Naive thymus-derived CD4-positive, alpha-beta T cell (primary cell): ENCODE results near the gene LRRC4C. TPM values are rescaled to one million over a fixed set of nuclear protein-coding genes. Genes with fewer than 3 reads are reported as not detected.

Experiments used
- ATAC-seq: fragments of 150-1000 bp; cut with Tn5 transposase; 2 replicates; pipeline ENCODE4 v1.10.0; 2021; ENCODE audit warnings: mild to moderate bottlenecking, moderate library complexity
- CTCF ChIA-PET: fragments of 350-600 bp; sonication (Branson Sonifier 250); formaldehyde crosslinking; loops from one replicate; lab custom pipeline; 2021; ENCODE audit warnings: antibody characterized with exemption; lab: Charles Lee
- POLR2A ChIA-PET: fragments of 350-600 bp; sonication (Branson Sonifier 250); formaldehyde crosslinking; loops from one replicate; lab custom pipeline; 2021; ENCODE audit warnings: antibody characterized with exemption, inconsistent platforms; lab: Charles Lee
- DNase-seq, 9 donors: peaks; one replicate each; pipeline versions ENCODE4 v3.0.0 to v3.0.0-alpha.2; 2020 to 2022; ENCODE audit warnings: mixed read lengths in 1 of 9
- H3K27ac ChIP-seq: one replicate; pipeline ENCODE4 v1.7.0; 2013; ENCODE audit warnings: mild to moderate bottlenecking, low read depth, low read length, moderate library complexity
- H3K27me3 ChIP-seq, 2 donors: one replicate each; pipeline ENCODE4 v1.7.0; 2013; ENCODE audit warnings: low read length in 2 of 2, mild to moderate bottlenecking in 2 of 2, moderate library complexity in 2 of 2; ENCODE audit not compliant: control insufficient read depth in 2 of 2, insufficient read depth in 2 of 2
- H3K36me3 ChIP-seq, 3 experiments: 1 replicate in 2 of 3; 2 replicates in 1 of 3; pipeline ENCODE4 v1.7.0; 2013; ENCODE audit warnings: low read length in 3 of 3, mild to moderate bottlenecking in 3 of 3, moderate library complexity in 1 of 3; ENCODE audit not compliant: insufficient read depth in 3 of 3, control insufficient read depth in 2 of 3
- H3K4me1 ChIP-seq, 2 donors: one replicate each; pipeline ENCODE4 v1.7.0; 2013; ENCODE audit warnings: low read length in 2 of 2, mild to moderate bottlenecking in 2 of 2, moderate library complexity in 1 of 2; ENCODE audit not compliant: control insufficient read depth in 2 of 2, insufficient read depth in 2 of 2
- H3K4me3 ChIP-seq: 2 replicates; pipeline ENCODE4 v1.7.0; 2013; ENCODE audit warnings: mild to moderate bottlenecking, low read length
- H3K9me3 ChIP-seq, 3 experiments: 1 replicate in 2 of 3; 2 replicates in 1 of 3; pipeline ENCODE4 v1.7.0; 2013; ENCODE audit warnings: low read length in 3 of 3; ENCODE audit not compliant: control insufficient read depth in 2 of 3
- H3K27ac Mint-ChIP-seq, 9 donors: one replicate each; pipeline ENCODE4 v1.8.0; 2020 to 2022; ENCODE audit warnings: mixed read lengths in 9 of 9, mild to moderate bottlenecking in 8 of 9, moderate library complexity in 5 of 9, inconsistent platforms in 2 of 9
- H3K27me3 Mint-ChIP-seq, 5 donors: one replicate each; pipeline ENCODE4 v1.8.0; 2021 to 2022; ENCODE audit warnings: mixed read lengths in 5 of 5, mild to moderate bottlenecking in 1 of 5
- H3K36me3 Mint-ChIP-seq, 5 donors: one replicate each; pipeline ENCODE4 v1.8.0; 2020 to 2022; ENCODE audit warnings: mixed read lengths in 5 of 5, mild to moderate bottlenecking in 3 of 5, inconsistent platforms in 1 of 5
- H3K4me1 Mint-ChIP-seq, 7 donors: one replicate each; pipeline ENCODE4 v1.8.0; 2020 to 2022; ENCODE audit warnings: mixed read lengths in 7 of 7, mild to moderate bottlenecking in 3 of 7, inconsistent platforms in 1 of 7
- H3K4me3 Mint-ChIP-seq, 10 donors: one replicate each; pipeline ENCODE4 v1.8.0; 2020 to 2022; ENCODE audit warnings: mild to moderate bottlenecking in 10 of 10, mixed read lengths in 10 of 10, moderate library complexity in 6 of 10, inconsistent platforms in 2 of 10
- H3K9me3 Mint-ChIP-seq, 11 donors: one replicate each; pipeline ENCODE4 v1.8.0; 2020 to 2022; ENCODE audit warnings: mixed read lengths in 11 of 11, mild to moderate bottlenecking in 4 of 11, inconsistent platforms in 1 of 11, moderate library complexity in 1 of 11
- intact Hi-C, 2 donors: fragments of 100-400 bp; cut with micrococcal nuclease; formaldehyde crosslinking; loops; one replicate each; pipeline ENCODE4 v1.15.1; 2023
- polyA plus RNA-seq, 2 donors: library from polyadenylated mRNA; unstranded; fragments of 300-500 nt; fragmentation: Illumina TruSeq; gene quantifications; one replicate each; pipeline ENCODE4 v1.2.3, GENCODE V29; 2021
- total RNA-seq, 6 experiments: library from RNA in 5 of 6; stranded (reverse) in 5 of 6; gene quantifications; 1 replicate in 5 of 6; 2 replicates in 1 of 6; pipeline ENCODE4 v1.2.3 and lab custom pipeline; 2021 to 2026

LRRC4C gene
- total and polyA plus RNA-seq, 7 experiments from 2014 or later, result not detected

DNA sequence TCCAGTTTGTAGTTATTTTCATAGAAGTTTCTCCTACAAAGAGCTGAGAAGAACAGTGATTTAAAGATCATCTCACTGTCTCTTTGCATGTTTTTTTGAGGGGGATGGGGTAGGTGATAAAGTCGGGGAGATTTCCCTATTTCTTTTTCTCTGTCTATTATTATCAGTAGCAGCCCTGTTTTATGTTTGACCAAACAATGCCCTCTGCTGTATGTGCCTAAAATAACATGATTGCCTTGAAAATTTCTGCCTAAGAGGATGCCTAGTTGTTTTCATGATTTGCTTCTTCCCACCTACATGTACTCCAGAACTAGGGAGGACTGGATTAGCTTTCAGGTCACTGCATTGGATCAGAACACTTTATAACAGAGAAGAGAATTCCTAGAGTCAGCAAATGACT, 1330.2 kb downstream of the LRRC4C start:
- no peak for DNase-seq
- Histone ChIP-seq H3K4me1 (no peaks in the 10 kb centered on the region), H3K27ac (no peak overlapping the region), H3K27me3 (no peaks in the 10 kb centered on the region), H3K36me3 (no peaks in the 10 kb centered on the region), H3K9me3 (no peaks in the 10 kb centered on the region), H3K4me3 (no peak overlapping the region)
- POLR2A ChIA-PET, result no interaction called here
- Mint-ChIP-seq H3K27ac (no peak overlapping the region), H3K4me3 (no peak overlapping the region), H3K4me1 (no peaks in the 10 kb centered on the region), H3K27me3 (no peaks in the 10 kb centered on the region), H3K9me3 (peaks cover 3 to 17% (median 8%) of the 10 kb centered on the region in 11 donors), H3K36me3 (no peaks in the 10 kb centered on the region)
- intact Hi-C loops, result no loop called here
- ATAC-seq, result no peak
- CTCF ChIA-PET, result no interaction called here

DNA sequence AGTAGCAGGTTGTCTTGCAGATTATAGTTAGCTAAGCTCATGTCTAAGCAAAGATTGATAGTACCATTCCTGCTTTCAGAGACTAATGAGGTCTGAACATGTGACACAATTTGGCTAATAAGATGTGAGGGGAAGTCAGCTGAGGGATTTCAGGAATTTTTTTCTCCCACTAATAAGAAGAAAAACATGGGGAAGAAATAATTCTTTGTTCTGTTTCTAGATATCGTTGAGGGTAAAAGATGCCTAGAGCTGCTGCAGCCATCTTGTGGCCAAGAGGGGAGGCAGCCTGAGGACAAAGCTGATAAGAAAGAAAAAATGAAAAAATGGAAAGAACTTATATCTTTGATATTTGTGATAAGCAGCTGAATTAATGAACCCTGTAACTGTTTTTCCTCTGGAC, 1334.4 kb downstream of the LRRC4C start:
- no peaks in the 10 kb centered on the region for H3K4me1 ChIP-seq
- Mint-ChIP-seq H3K27me3 (no peaks in the 10 kb centered on the region), H3K36me3 (no peaks in the 10 kb centered on the region), H3K9me3 (peaks cover 2 to 17% (median 5%) of the 10 kb centered on the region in 11 donors), H3K27ac (no peak overlapping the region), H3K4me3 (no peak overlapping the region), H3K4me1 (no peaks in the 10 kb centered on the region)
- DNase-seq, result no peak
- CTCF ChIA-PET, result no interaction called here
- intact Hi-C loops, result no loop called here
- H3K27me3 ChIP-seq, result no peaks in the 10 kb centered on the region
- no peak overlapping the region for H3K27ac ChIP-seq
- no peak overlapping the region for H3K4me3 ChIP-seq
- no peaks in the 10 kb centered on the region for H3K9me3 ChIP-seq
- no peaks in the 10 kb centered on the region for H3K36me3 ChIP-seq
- no peak for ATAC-seq
- POLR2A ChIA-PET, result no interaction called here

GRCh38 chr11:40119661-40120060, 1339.8 kb downstream of the LRRC4C start:
- ATAC-seq (no peak), DNase-seq (no peak)
- no peaks in the 10 kb centered on the region for H3K36me3 ChIP-seq
- no peak overlapping the region for H3K4me3 ChIP-seq
- H3K4me3 Mint-ChIP-seq, result no peak overlapping the region
- intact Hi-C loops, result no loop called here
- H3K9me3 Mint-ChIP-seq, result peaks cover 4 to 27% (median 8%) of the 10 kb centered on the region in 11 donors
- no peak overlapping the region for H3K27ac Mint-ChIP-seq
- peaks cover 0 to 6% (median 0%) of the 10 kb centered on the region in 3 experiments for H3K9me3 ChIP-seq
- no peak overlapping the region for H3K27ac ChIP-seq
- CTCF ChIA-PET, result no interaction called here
- no peaks in the 10 kb centered on the region for H3K27me3 Mint-ChIP-seq
- H3K27me3 ChIP-seq, result no peaks in the 10 kb centered on the region
- POLR2A ChIA-PET, result no interaction called here
- H3K36me3 Mint-ChIP-seq, result no peaks in the 10 kb centered on the region
- H3K4me1 ChIP-seq, result no peaks in the 10 kb centered on the region
- H3K4me1 Mint-ChIP-seq, result no peaks in the 10 kb centered on the region

DNA sequence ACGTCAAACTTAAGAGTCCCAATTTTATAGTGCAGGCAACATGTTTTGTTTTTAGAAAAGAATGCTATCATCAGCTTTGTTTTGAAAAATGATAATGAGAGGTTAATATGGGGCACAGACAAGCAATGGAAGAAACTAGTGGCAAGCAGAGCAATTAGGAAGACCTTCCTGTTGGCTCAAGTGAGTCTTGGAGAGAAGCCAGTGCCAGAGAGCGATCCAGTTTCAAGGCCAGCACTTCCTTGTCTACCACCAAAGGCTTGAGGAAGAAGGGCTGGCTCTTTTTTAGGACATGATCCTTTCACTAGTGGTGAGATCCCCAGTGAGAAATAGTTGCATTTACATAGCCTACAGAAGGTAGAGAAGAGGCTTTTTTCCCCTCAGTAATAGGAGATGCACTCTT, 1340.7 kb downstream of the LRRC4C start:
- Histone ChIP-seq H3K36me3 (no peaks in the 10 kb centered on the region), H3K27ac (no peak overlapping the region), H3K4me3 (no peak overlapping the region), H3K4me1 (no peaks in the 10 kb centered on the region), H3K27me3 (no peaks in the 10 kb centered on the region), H3K9me3 (peaks cover 0 to 6% (median 0%) of the 10 kb centered on the region in 3 experiments)
- Mint-ChIP-seq H3K36me3 (no peaks in the 10 kb centered on the region), H3K27ac (no peak overlapping the region), H3K9me3 (peaks cover 0 to 31% (median 12%) of the 10 kb centered on the region in 11 donors), H3K27me3 (no peaks in the 10 kb centered on the region), H3K4me1 (no peaks in the 10 kb centered on the region), H3K4me3 (no peak overlapping the region)
- ChIA-PET CTCF (no interaction called here), POLR2A (no interaction called here)
- DNase-seq, result no peak
- no peak for ATAC-seq
- intact Hi-C loops, result no loop called here

DNA sequence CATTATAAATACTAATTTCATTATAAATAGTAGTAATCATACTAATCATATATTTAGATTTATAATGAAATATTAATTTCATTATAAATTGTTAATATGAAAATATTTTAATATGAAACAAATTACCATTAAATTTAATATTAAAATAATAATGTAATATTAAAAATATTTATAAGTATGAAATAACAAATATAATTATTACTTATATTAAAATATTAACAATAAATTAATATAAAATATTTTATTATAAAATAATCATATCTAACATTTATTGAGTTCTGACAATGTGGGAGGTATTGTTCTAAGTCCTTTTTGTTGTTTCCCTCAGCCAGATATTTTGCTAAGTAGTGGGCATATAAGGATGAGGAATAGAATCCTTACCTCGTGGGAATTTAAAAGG, 1341.4 kb downstream of the LRRC4C start:
- Mint-ChIP-seq H3K36me3 (no peaks in the 10 kb centered on the region), H3K9me3 (peaks cover 0 to 33% (median 12%) of the 10 kb centered on the region in 11 donors), H3K27me3 (no peaks in the 10 kb centered on the region), H3K4me1 (no peaks in the 10 kb centered on the region), H3K27ac (no peak overlapping the region), H3K4me3 (no peak overlapping the region)
- DNase-seq, result no peak
- intact Hi-C loops, result no loop called here
- Histone ChIP-seq H3K36me3 (no peaks in the 10 kb centered on the region), H3K4me1 (no peaks in the 10 kb centered on the region), H3K9me3 (peaks cover 0 to 6% (median 0%) of the 10 kb centered on the region in 3 experiments), H3K27ac (no peak overlapping the region), H3K27me3 (no peaks in the 10 kb centered on the region), H3K4me3 (no peak overlapping the region)
- no peak for ATAC-seq
- ChIA-PET CTCF (no interaction called here), POLR2A (no interaction called here)

- H3K9me3 Mint-ChIP-seq, result peaks cover 0 to 34% (median 16%) of the 10 kb centered on the region in 11 donors
- H3K4me3 ChIP-seq, result no peak overlapping the region
- H3K27ac ChIP-seq, result no peak overlapping the region
- no peaks in the 10 kb centered on the region for H3K27me3 ChIP-seq
- H3K4me1 ChIP-seq, result no peaks in the 10 kb centered on the region
- POLR2A ChIA-PET, result no interaction called here
- CTCF ChIA-PET, result interaction anchor here (0.6 kb wide), 1 partner anchor 77 kb away, joined by 3 read pairs; no protein-coding TSS in a partner anchor
- H3K4me1 Mint-ChIP-seq, result no peaks in the 10 kb centered on the region
- H3K36me3 Mint-ChIP-seq, result no peaks in the 10 kb centered on the region
- H3K27me3 Mint-ChIP-seq, result no peaks in the 10 kb centered on the region
- DNase-seq (no peak), ATAC-seq (no peak)
- H3K4me3 Mint-ChIP-seq, result no peak overlapping the region
- intact Hi-C loops, result no loop called here
- no peak overlapping the region for H3K27ac Mint-ChIP-seq
- H3K36me3 ChIP-seq, result no peaks in the 10 kb centered on the region
- no peaks in the 10 kb centered on the region for H3K9me3 ChIP-seq
These were observed 1354.4 kb downstream of the LRRC4C start for GRCh38 chr11:40104941-40105550.

- ChIA-PET POLR2A (no interaction called here), CTCF (no interaction called here)
- Mint-ChIP-seq H3K27me3 (no peaks in the 10 kb centered on the region), H3K36me3 (no peaks in the 10 kb centered on the region), H3K9me3 (peaks cover 0 to 38% (median 12%) of the 10 kb centered on the region in 11 donors), H3K4me1 (no peaks in the 10 kb centered on the region), H3K4me3 (no peak overlapping the region), H3K27ac (no peak overlapping the region)
- Histone ChIP-seq H3K4me1 (no peaks in the 10 kb centered on the region), H3K36me3 (no peaks in the 10 kb centered on the region), H3K4me3 (no peak overlapping the region), H3K9me3 (no peaks in the 10 kb centered on the region), H3K27ac (no peak overlapping the region), H3K27me3 (no peaks in the 10 kb centered on the region)
- intact Hi-C loops, result no loop called here
- DNase-seq (no peak), ATAC-seq (no peak)
These were observed 1358.7 kb downstream of the LRRC4C start for GRCh38 chr11:40100781-40101180.
